Lung (tissue), 12 donors: Measurements from ENCODE around the gene TRAIP. TPM values are rescaled to one million over a fixed set of nuclear protein-coding genes. Genes with fewer than 3 reads are reported as not detected.

Source experiments
- ATAC-seq: fragments of 200-7000 bp; cut with Tn5 transposase; one replicate; pipeline ENCODE4 v1.9.1; 2020; ENCODE audit warnings: moderate number of reproducible peaks; ENCODE audit not compliant: insufficient read depth, low FRiP score
- DNase-seq, 3 donors: peaks; one replicate each; pipeline ENCODE4 v3.0.0-alpha.2; 2013 to 2017
- H3K27ac ChIP-seq, 2 donors: one replicate each; pipeline ENCODE4 v1.5.1; 2013; ENCODE audit warnings: mild to moderate bottlenecking in 2 of 2, moderate library complexity in 2 of 2, control low read depth in 1 of 2, inconsistent platforms in 1 of 2, low read depth in 1 of 2, low read length in 1 of 2
- H3K27me3 ChIP-seq, 3 donors: one replicate each; pipeline ENCODE4 v1.5.1; 2013; ENCODE audit warnings: low read length in 2 of 3; ENCODE audit not compliant: control insufficient read depth in 3 of 3, insufficient read depth in 3 of 3
- H3K36me3 ChIP-seq, 4 donors: one replicate each; pipeline ENCODE4 v1.5.1; 2013; ENCODE audit warnings: low read length in 4 of 4, mild to moderate bottlenecking in 1 of 4, moderate library complexity in 1 of 4; ENCODE audit not compliant: control insufficient read depth in 4 of 4, insufficient read depth in 4 of 4
- H3K4me1 ChIP-seq, 5 donors: one replicate each; pipeline ENCODE4 v1.5.1; 2013; ENCODE audit warnings: low read length in 5 of 5, mild to moderate bottlenecking in 2 of 5, moderate library complexity in 1 of 5; ENCODE audit not compliant: control insufficient read depth in 5 of 5, insufficient read depth in 5 of 5
- H3K4me3 ChIP-seq: one replicate; pipeline ENCODE4 v1.5.1; 2013; ENCODE audit warnings: mild to moderate bottlenecking, control low read depth, moderate library complexity
- H3K9ac ChIP-seq, 2 donors: one replicate each; pipeline ENCODE4 v1.5.1; 2013; ENCODE audit warnings: low read length in 2 of 2, control low read depth in 1 of 2; ENCODE audit not compliant: insufficient read depth in 1 of 2
- H3K9me3 ChIP-seq, 4 donors: one replicate each; pipeline ENCODE4 v1.5.1; 2013; ENCODE audit warnings: low read length in 3 of 4, mild to moderate bottlenecking in 1 of 4, moderate library complexity in 1 of 4; ENCODE audit not compliant: control insufficient read depth in 4 of 4, insufficient read depth in 3 of 4
- CTCF ChIP-seq: IDR thresholded peaks from 2 replicates; pipeline ENCODE4 v1.5.1; 2012; ENCODE audit warnings: mild to moderate bottlenecking; ENCODE audit errors: control extremely low read depth, extremely low read depth
- WGBS, 2 donors: extraction: QIAGEN DNeasy Blood & Tissue Kit; methylation state at CpG; one replicate each; pipeline ENCODE4 v1.1.7; 2013; 5-methylcytosine and 5-hydroxymethylcytosine counted together
- polyA plus RNA-seq, 2 donors: library from polyadenylated mRNA; stranded (reverse); fragments of 200-250 nt; gene quantifications; one replicate each; pipeline ENCODE4 v1.2.1, GENCODE V29; 2013
- total RNA-seq, 2 donors: library from RNA; depleted of rRNA in 1 of 2; stranded (reverse); fragments of >200 nt in 1 of 2; gene quantifications; one replicate each; pipeline ENCODE4 v1.2.1, GENCODE V29; 2014 to 2021
- donor health status: control.
- donor health status: control.
- donor health status: Bipolar disorder and iron deficiency.
- donor health status: healthy.
- donor health status: DM: yes; HTN: yes; CAD: no.

TRAIP gene
- total and polyA plus RNA-seq, 4 donors: 1.8 to 3.2 (median 2.4) TPM

GRCh38 chr3:49801160-49801559 is 55.2 kb downstream of the TRAIP start:
- no peaks in the 10 kb centered on the region for H3K27me3 ChIP-seq
- no peak overlapping the region for H3K4me3 ChIP-seq
- H3K27ac ChIP-seq: no peak overlapping the region
- DNase-seq: no peak
- no peak overlapping the region for H3K9ac ChIP-seq
- H3K9me3 ChIP-seq: no peaks in the 10 kb centered on the region
- ATAC-seq: no peak
- peaks cover 2 to 24% (median 14%) of the 10 kb centered on the region in 5 donors for H3K4me1 ChIP-seq
- H3K36me3 ChIP-seq: peaks cover 0 to 14% (median 0%) of the 10 kb centered on the region in 4 donors
- WGBS, 2 donors: 89 to 90% methylated on average over 2 of the region's 2 CpGs
- no peak for TF ChIP-seq CTCF

GRCh38 chr3:49799761-49800160 is 56.6 kb downstream of the TRAIP start, which contains the start of gene CDHR4:
TSS of gene CDHR4 (minus strand) at chr3:49799873. CDS start at chr3:49799812, 61 bp downstream.
- H3K27me3 ChIP-seq: no peaks in the 10 kb centered on the region
- DNase-seq (no peak), ATAC-seq (no peak)
- no peak within 1 kb of the TSS for H3K9ac ChIP-seq
- no peak for TF ChIP-seq CTCF
- H3K36me3 ChIP-seq: peaks cover 0 to 6% (median 0%) of the 10 kb centered on the region in 4 donors
- WGBS, 2 donors: 75 to 83% methylated on average over 4 of the region's 4 CpGs
- no peak within 1 kb of the TSS for H3K27ac ChIP-seq
- no peak within 1 kb of the TSS for H3K4me3 ChIP-seq
- H3K9me3 ChIP-seq: no peaks in the 10 kb centered on the region
- peaks cover 0 to 11% (median 5%) of the 10 kb centered on the region in 5 donors for H3K4me1 ChIP-seq

- DNase-seq: no peak
- no peaks in the 10 kb centered on the region for H3K27me3 ChIP-seq
- no peaks in the 10 kb centered on the region for H3K9me3 ChIP-seq
- H3K27ac ChIP-seq: no peak overlapping the region
- no peak overlapping the region for H3K9ac ChIP-seq
- WGBS, 2 donors: 81 to 82% methylated on average over 1 of the region's 1 CpG
- H3K4me3 ChIP-seq: no peak overlapping the region
- ATAC-seq: no peak
- no peak for TF ChIP-seq CTCF
- peaks cover 0 to 4% (median 0%) of the 10 kb centered on the region in 5 donors for H3K4me1 ChIP-seq
- peaks cover 0 to under 1% (median 0%) of the 10 kb centered on the region in 4 donors for H3K36me3 ChIP-seq
Observed at GRCh38 chr3:49799105-49799504, 57.3 kb downstream of the TRAIP start.
